ENCODE results near the gene SRGAP1. TPM values are rescaled to one million over a fixed set of nuclear protein-coding genes. Genes with fewer than 3 reads are reported as not detected.

The SRGAP1 gene
- total and polyA plus RNA-seq, 2 donors from 2014 or later, result 1.8 to 13.5 TPM

DNA sequence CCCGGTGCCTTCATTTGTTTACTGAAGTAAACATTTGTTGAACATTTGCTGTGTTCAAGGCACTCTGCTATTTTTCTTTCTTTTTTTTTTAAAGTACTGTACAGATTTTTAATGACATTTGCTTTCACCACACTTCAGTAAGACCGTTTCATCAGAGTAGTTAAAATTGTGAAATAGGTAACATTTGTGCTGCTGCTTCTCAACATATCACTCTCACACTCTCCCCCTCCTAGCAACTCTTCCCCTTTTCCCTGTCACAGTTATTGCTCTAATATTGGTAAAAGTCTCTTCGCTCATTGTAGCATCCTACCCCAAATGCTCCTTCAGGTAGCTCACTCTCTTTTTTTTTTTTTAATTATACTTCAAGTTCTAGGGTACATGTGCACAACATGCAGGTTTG, 49.6 kb downstream of the SRGAP1 start:
- H3K27me3 ChIP-seq (ENCODE audit: control insufficient read depth, insufficient read depth, low read length), result no peaks in the 10 kb centered on the region
- H3K27ac ChIP-seq (ENCODE audit: low read depth in 2 of 2, low read length in 2 of 2), result no peak overlapping the region
- peaks cover 0 to under 1% (median 0%) of the 10 kb centered on the region in 3 donors for H3K4me1 ChIP-seq (ENCODE audit: control insufficient read depth in 2 of 3, insufficient read depth in 2 of 3, low read depth in 1 of 3, low read length in 3 of 3)
- intact Hi-C loops (cut with DNase I), result no loop called here
- DNase-seq, result no peak
- TF ChIP-seq, protein P1, sequence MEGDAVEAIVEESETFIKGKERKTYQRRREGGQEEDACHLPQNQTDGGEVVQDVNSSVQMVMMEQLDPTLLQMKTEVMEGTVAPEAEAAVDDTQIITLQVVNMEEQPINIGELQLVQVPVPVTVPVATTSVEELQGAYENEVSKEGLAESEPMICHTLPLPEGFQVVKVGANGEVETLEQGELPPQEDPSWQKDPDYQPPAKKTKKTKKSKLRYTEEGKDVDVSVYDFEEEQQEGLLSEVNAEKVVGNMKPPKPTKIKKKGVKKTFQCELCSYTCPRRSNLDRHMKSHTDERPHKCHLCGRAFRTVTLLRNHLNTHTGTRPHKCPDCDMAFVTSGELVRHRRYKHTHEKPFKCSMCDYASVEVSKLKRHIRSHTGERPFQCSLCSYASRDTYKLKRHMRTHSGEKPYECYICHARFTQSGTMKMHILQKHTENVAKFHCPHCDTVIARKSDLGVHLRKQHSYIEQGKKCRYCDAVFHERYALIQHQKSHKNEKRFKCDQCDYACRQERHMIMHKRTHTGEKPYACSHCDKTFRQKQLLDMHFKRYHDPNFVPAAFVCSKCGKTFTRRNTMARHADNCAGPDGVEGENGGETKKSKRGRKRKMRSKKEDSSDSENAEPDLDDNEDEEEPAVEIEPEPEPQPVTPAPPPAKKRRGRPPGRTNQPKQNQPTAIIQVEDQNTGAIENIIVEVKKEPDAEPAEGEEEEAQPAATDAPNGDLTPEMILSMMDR (IDR thresholded peaks at IDR 0.05; ENCODE audit: borderline replicate concordance, extremely low read depth, insufficient read depth), result no peak
- no peak overlapping the region for H3K4me3 ChIP-seq (ENCODE audit: low read length in 3 of 3)
- FAIRE-seq, result no peak
- H3K9me3 ChIP-seq (ENCODE audit: control insufficient read depth in 2 of 3, insufficient read depth in 1 of 3, low read length in 3 of 3), result no peaks in the 10 kb centered on the region
- H3K36me3 ChIP-seq (ENCODE audit: control insufficient read depth in 2 of 3, insufficient read depth in 3 of 3, low read length in 3 of 3), result no peaks in the 10 kb centered on the region
- H3K9ac ChIP-seq (ENCODE audit: low read length in 3 of 3), result no peak overlapping the region

DNA sequence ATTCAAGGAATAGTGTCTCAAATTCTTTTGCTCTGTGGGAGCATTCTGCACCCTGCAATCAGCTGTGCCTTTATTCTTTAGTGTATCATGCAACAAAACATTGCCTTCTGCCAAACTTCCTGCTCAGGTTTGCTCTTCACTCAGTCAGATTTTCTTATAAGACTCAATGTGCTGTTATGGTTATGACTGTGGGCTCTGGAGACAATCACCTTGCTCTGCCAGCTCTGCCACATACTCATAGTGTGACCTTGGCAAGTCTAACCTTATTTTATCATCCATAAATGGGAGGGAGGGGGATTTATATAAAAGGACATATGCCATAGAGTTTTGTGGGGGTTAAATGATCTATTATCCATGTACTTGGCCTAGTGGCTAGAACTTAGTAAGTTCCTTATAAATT, 51.3 kb downstream of the SRGAP1 start:
- DNase-seq, result no peak
- Histone ChIP-seq H3K4me3 (ENCODE audit: low read length in 3 of 3) (no peak overlapping the region), H3K9me3 (ENCODE audit: control insufficient read depth in 2 of 3, insufficient read depth in 1 of 3, low read length in 3 of 3) (no peaks in the 10 kb centered on the region), H3K27ac (ENCODE audit: low read depth in 2 of 2, low read length in 2 of 2) (no peak overlapping the region), H3K27me3 (ENCODE audit: control insufficient read depth, insufficient read depth, low read length) (no peaks in the 10 kb centered on the region), H3K36me3 (ENCODE audit: control insufficient read depth in 2 of 3, insufficient read depth in 3 of 3, low read length in 3 of 3) (no peaks in the 10 kb centered on the region), H3K4me1 (ENCODE audit: control insufficient read depth in 2 of 3, insufficient read depth in 2 of 3, low read depth in 1 of 3, low read length in 3 of 3) (peaks cover 0 to 5% (median 0%) of the 10 kb centered on the region in 3 donors), H3K9ac (ENCODE audit: low read length in 3 of 3) (no peak overlapping the region)
- TF ChIP-seq, protein P1 (IDR thresholded peaks at IDR 0.05; ENCODE audit: borderline replicate concordance, extremely low read depth, insufficient read depth), result no peak
- intact Hi-C loops (cut with DNase I), result no loop called here
- FAIRE-seq, result no peak

DNA sequence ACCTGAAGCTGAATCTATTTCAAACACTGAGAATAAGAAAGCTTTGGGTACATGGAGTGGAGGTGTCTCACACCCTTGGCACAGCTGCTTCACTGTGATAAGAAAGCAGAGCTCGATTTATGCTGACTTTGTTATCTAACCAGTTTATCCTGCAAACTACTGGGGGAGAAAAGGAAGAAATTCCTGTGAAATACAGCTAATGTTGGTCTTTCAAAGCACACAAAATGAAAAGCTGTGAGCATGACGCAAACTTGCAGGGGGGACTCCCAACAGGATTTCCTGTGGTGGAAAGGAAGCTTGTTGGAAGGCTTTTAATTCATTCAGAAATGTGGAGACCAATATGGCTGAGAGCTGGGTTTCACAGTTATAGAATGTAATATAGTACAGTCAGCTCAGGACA, 53.4 kb downstream of the SRGAP1 start:
- H3K9me3 ChIP-seq (ENCODE audit: control insufficient read depth in 2 of 3, insufficient read depth in 1 of 3, low read length in 3 of 3), result no peaks in the 10 kb centered on the region
- no peaks in the 10 kb centered on the region for H3K36me3 ChIP-seq (ENCODE audit: control insufficient read depth in 2 of 3, insufficient read depth in 3 of 3, low read length in 3 of 3)
- peak in 1 of 5 donors; percentile 44 for DNase-seq
- H3K4me1 ChIP-seq (ENCODE audit: control insufficient read depth in 2 of 3, insufficient read depth in 2 of 3, low read depth in 1 of 3, low read length in 3 of 3), result peaks cover 0 to 5% (median 0%) of the 10 kb centered on the region in 3 donors
- no peak overlapping the region for H3K27ac ChIP-seq (ENCODE audit: low read depth in 2 of 2, low read length in 2 of 2)
- H3K9ac ChIP-seq (ENCODE audit: low read length in 3 of 3), result no peak overlapping the region
- FAIRE-seq, result no peak
- H3K27me3 ChIP-seq (ENCODE audit: control insufficient read depth, insufficient read depth, low read length), result no peaks in the 10 kb centered on the region
- no peak overlapping the region for H3K4me3 ChIP-seq (ENCODE audit: low read length in 3 of 3)
- intact Hi-C loops (cut with DNase I), result no loop called here
- TF ChIP-seq, protein P1 (IDR thresholded peaks at IDR 0.05; ENCODE audit: borderline replicate concordance, extremely low read depth, insufficient read depth), result no peak

DNA sequence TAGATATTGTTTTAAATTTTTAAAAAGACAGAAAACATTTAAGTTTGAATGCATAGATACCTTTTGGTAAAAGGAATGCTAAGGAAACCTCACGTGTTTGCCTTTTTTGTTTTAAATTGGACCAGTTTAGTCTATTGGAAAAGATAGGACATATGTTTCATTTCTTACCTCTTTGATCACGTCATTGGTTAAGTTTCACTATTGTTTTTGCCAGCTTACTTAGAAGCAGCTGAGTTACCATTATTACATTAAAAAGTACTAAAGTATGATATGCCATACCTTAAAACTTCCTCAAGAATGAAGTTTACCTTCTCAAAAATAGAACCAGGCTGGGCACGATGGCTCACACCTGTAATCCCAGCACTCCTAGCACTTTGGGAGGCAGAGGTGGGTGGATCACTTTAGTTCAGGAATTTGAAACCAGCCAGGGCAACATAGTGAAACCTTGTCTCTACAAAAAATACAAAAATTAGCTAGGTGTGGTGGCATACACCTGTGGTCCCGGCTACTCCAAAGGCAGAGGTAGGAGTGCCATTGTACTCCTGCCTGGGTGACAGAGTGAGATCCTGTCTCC, 54.4 kb downstream of the SRGAP1 start:
- TF ChIP-seq, protein P1 (IDR thresholded peaks at IDR 0.05; ENCODE audit: borderline replicate concordance, extremely low read depth, insufficient read depth), result no peak
- no peaks in the 10 kb centered on the region for H3K9me3 ChIP-seq (ENCODE audit: control insufficient read depth in 2 of 3, insufficient read depth in 1 of 3, low read length in 3 of 3)
- DNase-seq (no peak), FAIRE-seq (no peak)
- peak overlapping the region in 1 of 3 donors; percentile 1 for H3K4me3 ChIP-seq (ENCODE audit: low read length in 3 of 3)
- peak overlapping the region in 1 of 3 donors; percentile 27 for H3K9ac ChIP-seq (ENCODE audit: low read length in 3 of 3)
- H3K4me1 ChIP-seq (ENCODE audit: control insufficient read depth in 2 of 3, insufficient read depth in 2 of 3, low read depth in 1 of 3, low read length in 3 of 3), result peaks cover 0 to 5% (median 0%) of the 10 kb centered on the region in 3 donors
- H3K36me3 ChIP-seq (ENCODE audit: control insufficient read depth in 2 of 3, insufficient read depth in 3 of 3, low read length in 3 of 3), result no peaks in the 10 kb centered on the region
- H3K27me3 ChIP-seq (ENCODE audit: control insufficient read depth, insufficient read depth, low read length), result no peaks in the 10 kb centered on the region
- intact Hi-C loops (cut with DNase I), result no loop called here
- no peak overlapping the region for H3K27ac ChIP-seq (ENCODE audit: low read depth in 2 of 2, low read length in 2 of 2)

Measured in kidney (tissue), 14 donors.